SK-N-SH treated with all-trans-retinoic acid at 6 μM for 48 hours (cell line): ENCODE data around the gene ARMC6.

Experiments
- ATAC-seq: fragments of 200-7000 bp; cut with Tn5 transposase; 3 replicates; pipeline ENCODE4 v1.9.1; 2020; ENCODE audit warnings: mild to moderate bottlenecking, moderate library complexity
- ARNTL ChIP-seq: fragments of 450-650 bp; formaldehyde crosslinking; IDR thresholded peaks from 2 replicates; pipeline ENCODE4 v1.5.0; 2020; ENCODE audit warnings: low read depth, mild to moderate bottlenecking, moderate library complexity, borderline replicate concordance
- BACH2 ChIP-seq: fragments of 250-450 bp; sonication (Bioruptor Pico); IDR thresholded peaks from 2 replicates; pipeline ENCODE4 v1.9.0; 2021; ENCODE audit warnings: mild to moderate bottlenecking, borderline replicate concordance
- CREB5 ChIP-seq: fragments of 250-450 bp; sonication (Bioruptor Pico); IDR thresholded peaks from 2 replicates; pipeline ENCODE4 v1.5.1; 2020; ENCODE audit warnings: low read depth, mild to moderate bottlenecking, moderate library complexity
- CSDC2 ChIP-seq: fragments of 250-450 bp; sonication (Bioruptor Pico); IDR thresholded peaks from 2 replicates; pipeline ENCODE4 v1.5.0; 2020; ENCODE audit warnings: mild to moderate bottlenecking, moderate library complexity
- CSRNP3 ChIP-seq: fragments of 250-450 bp; sonication (Bioruptor Pico); IDR thresholded peaks from 2 replicates; pipeline ENCODE4 v1.5.1; 2021; ENCODE audit warnings: mild to moderate bottlenecking, moderate library complexity
- GLIS3 ChIP-seq: fragments of 250-450 bp; sonication (Bioruptor Pico); IDR thresholded peaks from 2 replicates; pipeline ENCODE4 v1.5.0; 2020; ENCODE audit warnings: mild to moderate bottlenecking, moderate library complexity
- ISL1 ChIP-seq: fragments of 250-450 bp; sonication (Bioruptor Pico); IDR thresholded peaks from 2 replicates; pipeline ENCODE4 v2.1.2; 2022; ENCODE audit warnings: mild to moderate bottlenecking, moderate library complexity
- OSR1 ChIP-seq: fragments of 250-450 bp; sonication (Bioruptor Pico); IDR thresholded peaks from 2 replicates; pipeline ENCODE4 v1.8.0; 2022; ENCODE audit warnings: moderate library complexity, mild to moderate bottlenecking, inconsistent platforms
- PATZ1 ChIP-seq: fragments of 250-450 bp; sonication (Bioruptor Pico); IDR thresholded peaks from 2 replicates; pipeline ENCODE4 v1.8.0; 2020; ENCODE audit warnings: mild to moderate bottlenecking, moderate library complexity, borderline replicate concordance
- POU6F1 ChIP-seq: fragments of 250-450 bp; sonication (Bioruptor Pico); IDR thresholded peaks from 2 replicates; pipeline ENCODE4 v1.8.0; 2021; ENCODE audit warnings: low read depth, mild to moderate bottlenecking, moderate library complexity, borderline replicate concordance
- PPARA ChIP-seq: fragments of 250-450 bp; sonication (Bioruptor Pico); IDR thresholded peaks from 2 replicates; pipeline ENCODE4 v1.5.0; 2020; ENCODE audit warnings: mild to moderate bottlenecking, borderline replicate concordance
- RARB ChIP-seq: fragments of 250-450 bp; sonication (Bioruptor Pico); IDR thresholded peaks from 2 replicates; pipeline ENCODE4 v1.8.0; 2021; ENCODE audit warnings: mild to moderate bottlenecking, moderate library complexity
- TCF4 ChIP-seq: fragments of 250-450 bp; sonication (Bioruptor Pico); IDR thresholded peaks from 2 replicates; pipeline ENCODE4 v1.8.0; 2021; ENCODE audit warnings: mild to moderate bottlenecking, moderate library complexity, borderline replicate concordance
- TOX ChIP-seq: fragments of 250-450 bp; sonication (Bioruptor Pico); IDR thresholded peaks from 2 replicates; pipeline ENCODE4 v1.8.0; 2021; ENCODE audit warnings: mild to moderate bottlenecking, moderate library complexity, borderline replicate concordance
- TSHZ2 ChIP-seq: fragments of 250-450 bp; sonication (Bioruptor Pico); IDR thresholded peaks from 2 replicates; pipeline ENCODE4 v1.5.0; 2020; ENCODE audit warnings: mild to moderate bottlenecking, moderate library complexity
- ZC3H10 ChIP-seq: fragments of 250-450 bp; sonication (Bioruptor Pico); IDR thresholded peaks from 2 replicates; pipeline ENCODE4 v1.5.1; 2021; ENCODE audit warnings: mild to moderate bottlenecking, moderate library complexity
- ZFP3 ChIP-seq: fragments of 250-450 bp; sonication (Bioruptor Pico); IDR thresholded peaks from 2 replicates; pipeline ENCODE4 v1.5.0; 2020; ENCODE audit warnings: mild to moderate bottlenecking, moderate library complexity
- ZFP30 ChIP-seq: fragments of 450-650 bp; formaldehyde crosslinking; IDR thresholded peaks from 2 replicates; pipeline ENCODE4 v1.5.0; 2022; ENCODE audit warnings: mild to moderate bottlenecking, moderate library complexity
- ZNF565 ChIP-seq: fragments of 450-650 bp; formaldehyde crosslinking; conservative IDR thresholded peaks from 2 replicates; pipeline ENCODE4 v1.5.0; 2020; ENCODE audit warnings: low read depth, mild to moderate bottlenecking, moderate library complexity
- ZNF70 ChIP-seq: fragments of 450-650 bp; formaldehyde crosslinking; IDR thresholded peaks from 2 replicates; pipeline ENCODE4 v1.5.0; 2020; ENCODE audit warnings: mild to moderate bottlenecking, moderate library complexity
- ZNF8 ChIP-seq: fragments of 450-650 bp; formaldehyde crosslinking; IDR thresholded peaks from 2 replicates; pipeline ENCODE4 v1.5.0; 2020; ENCODE audit warnings: mild to moderate bottlenecking, moderate library complexity

ARMC6 gene

GRCh38 chr19:19083413-19084178 lies 50.2 kb downstream of the ARMC6 start:
- no peak for TF ChIP-seq ZNF8 (CRISPR knock-in tag)
- TF ChIP-seq ZNF70 = no peak
- no peak for TF ChIP-seq CREB5 (CRISPR knock-in tag)
- TF ChIP-seq CSRNP3 (CRISPR knock-in tag) = no peak
- TF ChIP-seq ZFP30 = no peak
- TF ChIP-seq OSR1 (CRISPR knock-in tag) = no peak
- no peak for TF ChIP-seq PATZ1 (CRISPR knock-in tag)
- no peak for TF ChIP-seq RARB
- no peak for TF ChIP-seq PPARA
- no peak for TF ChIP-seq ZC3H10 (CRISPR knock-in tag)
- TF ChIP-seq POU6F1 = no peak
- TF ChIP-seq GLIS3 = no peak
- TF ChIP-seq TSHZ2 = no peak
- TF ChIP-seq CSDC2 (CRISPR knock-in tag) = no peak
- no peak for TF ChIP-seq BACH2 (CRISPR knock-in tag)
- ATAC-seq = no peak

GRCh38 chr19:19087676-19088075 lies 54.3 kb downstream of the ARMC6 start:
- no peak; the same call in 2 of the 3 replicates for ATAC-seq
- no peak for TF ChIP-seq POU6F1
- TF ChIP-seq PATZ1 (CRISPR knock-in tag) = no peak
- no peak for TF ChIP-seq ZNF70
- TF ChIP-seq ZC3H10 (CRISPR knock-in tag) = no peak
- TF ChIP-seq RARB = no peak
- TF ChIP-seq ISL1 (CRISPR knock-in tag) = no peak
- TF ChIP-seq CREB5 (CRISPR knock-in tag) = no peak
- no peak for TF ChIP-seq BACH2 (CRISPR knock-in tag)
- TF ChIP-seq ARNTL (CRISPR knock-in tag) = no peak
- TF ChIP-seq GLIS3 = no peak
- TF ChIP-seq ZNF565 (CRISPR knock-in tag) = no peak
- no peak for TF ChIP-seq TCF4
- TF ChIP-seq ZFP3 (CRISPR knock-in tag) = no peak
- TF ChIP-seq TSHZ2 = no peak
- no peak for TF ChIP-seq ZFP30
- no peak for TF ChIP-seq TOX (CRISPR knock-in tag)
